Neural cell (in vitro differentiated cells): Measurements from ENCODE around the gene LSM8.

ENCODE experiments used
- EZH2 ChIP-seq: fragments of 200-600, 300-800 bp; shearing (Covaris generic), sonication (generic); IDR thresholded peaks from 2 replicates; pipeline ENCODE4 v1.6.1; 2014; ENCODE audit warnings: antibody characterized with exemption, low read length, borderline replicate concordance, mild to moderate bottlenecking; ENCODE audit not compliant: insufficient read depth, poor library complexity, severe bottlenecking
- RAD21 ChIP-seq: fragments of 450-650 bp; conservative IDR thresholded peaks from 2 replicates; pipeline ENCODE4 v1.6.1; 2014; ENCODE audit warnings: antibody characterized with exemption, mild to moderate bottlenecking, moderate library complexity
- TAF1 ChIP-seq: IDR thresholded peaks from 2 replicates; pipeline ENCODE4 v1.6.1; 2012; ENCODE audit warnings: low read depth
- TF ChIP-seq, protein P1 (sequence below): fragments of 450-650 bp; IDR thresholded peaks from 2 replicates; pipeline ENCODE4 v1.5.1; 2014; ENCODE audit warnings: antibody characterized with exemption, mild to moderate bottlenecking, moderate library complexity; ENCODE audit not compliant: poor library complexity, severe bottlenecking

GRCh38 chr7:118185163-118185860, 1.3 kb downstream of the LSM8 start:
- TF ChIP-seq, protein P1, sequence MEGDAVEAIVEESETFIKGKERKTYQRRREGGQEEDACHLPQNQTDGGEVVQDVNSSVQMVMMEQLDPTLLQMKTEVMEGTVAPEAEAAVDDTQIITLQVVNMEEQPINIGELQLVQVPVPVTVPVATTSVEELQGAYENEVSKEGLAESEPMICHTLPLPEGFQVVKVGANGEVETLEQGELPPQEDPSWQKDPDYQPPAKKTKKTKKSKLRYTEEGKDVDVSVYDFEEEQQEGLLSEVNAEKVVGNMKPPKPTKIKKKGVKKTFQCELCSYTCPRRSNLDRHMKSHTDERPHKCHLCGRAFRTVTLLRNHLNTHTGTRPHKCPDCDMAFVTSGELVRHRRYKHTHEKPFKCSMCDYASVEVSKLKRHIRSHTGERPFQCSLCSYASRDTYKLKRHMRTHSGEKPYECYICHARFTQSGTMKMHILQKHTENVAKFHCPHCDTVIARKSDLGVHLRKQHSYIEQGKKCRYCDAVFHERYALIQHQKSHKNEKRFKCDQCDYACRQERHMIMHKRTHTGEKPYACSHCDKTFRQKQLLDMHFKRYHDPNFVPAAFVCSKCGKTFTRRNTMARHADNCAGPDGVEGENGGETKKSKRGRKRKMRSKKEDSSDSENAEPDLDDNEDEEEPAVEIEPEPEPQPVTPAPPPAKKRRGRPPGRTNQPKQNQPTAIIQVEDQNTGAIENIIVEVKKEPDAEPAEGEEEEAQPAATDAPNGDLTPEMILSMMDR, result no peak
- TF ChIP-seq RAD21 (no peak), TAF1 (no peak), EZH2 (no peak)
